T-helper 1 cell (primary cell): Measurements from ENCODE around the gene TRERF1.
"Not testable (repeated sequence)": the region's sequence is repeated elsewhere in the genome, so short reads cannot be mapped to it uniquely, and the experiment has no call there.

Source experiments
- DNase-seq, 5 donors: peaks; one replicate each; pipeline ENCODE4 v3.0.0-alpha.2; 2012 to 2020

Gene TRERF1

DNA sequence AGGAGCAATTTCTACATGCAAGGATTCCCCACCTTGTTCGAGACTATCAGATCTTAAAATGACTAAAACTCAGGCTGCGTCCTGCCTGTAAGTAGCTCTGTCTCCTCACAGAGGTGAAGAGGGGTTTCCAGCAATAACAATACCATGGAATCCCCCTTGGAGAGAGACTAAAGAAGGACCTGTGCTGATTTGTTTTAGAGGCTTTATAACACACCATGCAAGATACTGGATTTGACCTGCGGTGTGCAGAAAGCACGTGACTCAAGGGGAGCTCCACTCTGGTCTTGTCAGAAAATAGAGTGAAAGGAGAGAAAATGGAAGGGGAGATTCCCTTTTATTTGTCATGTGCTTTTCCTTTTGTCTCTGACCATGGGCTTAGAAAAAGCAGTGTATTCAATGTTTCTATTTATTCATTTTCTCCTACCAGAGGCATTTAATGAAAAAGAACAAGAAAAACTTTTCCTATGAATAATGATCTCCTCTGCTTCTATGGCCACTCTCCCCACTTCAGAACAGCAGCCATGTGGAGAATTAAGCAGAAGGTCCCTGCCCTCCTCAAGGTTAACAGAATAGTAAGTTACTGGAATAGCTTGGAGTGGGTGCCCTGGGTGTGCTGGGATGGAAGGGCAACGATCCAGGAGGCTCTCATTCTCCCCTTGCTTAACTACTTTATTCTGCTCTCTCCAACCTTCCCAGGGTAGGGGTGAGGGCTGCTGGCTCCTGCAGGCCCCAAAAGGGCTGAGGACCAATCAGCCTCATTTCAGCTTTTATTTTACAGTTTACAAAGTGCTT lies 214.8 kb downstream of the TRERF1 start:
- no peak for DNase-seq

DNA sequence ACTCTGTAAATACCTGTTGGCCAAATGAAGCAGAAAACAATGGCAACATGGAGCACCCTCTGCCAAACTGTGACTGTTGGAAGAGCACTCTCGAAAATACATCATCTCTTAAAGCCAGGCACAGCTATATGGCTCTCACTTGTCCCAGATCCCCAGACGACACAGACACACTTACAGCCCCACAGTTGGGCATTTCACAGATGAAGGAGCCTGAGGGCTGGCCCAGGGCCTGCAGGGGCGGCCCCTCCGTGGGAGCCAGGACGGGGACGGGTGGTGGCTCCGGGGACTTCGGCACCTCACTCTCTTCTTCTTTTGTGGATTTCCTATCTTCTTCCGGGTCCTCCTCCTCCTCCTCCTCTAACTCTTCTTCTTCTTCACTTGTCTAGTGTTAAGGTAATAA lies 215.7 kb downstream of the TRERF1 start:
- no peak for DNase-seq

- no peak for DNase-seq
These were observed 219.7 kb downstream of the TRERF1 start for GRCh38 chr6:42232035-42232434.

DNA sequence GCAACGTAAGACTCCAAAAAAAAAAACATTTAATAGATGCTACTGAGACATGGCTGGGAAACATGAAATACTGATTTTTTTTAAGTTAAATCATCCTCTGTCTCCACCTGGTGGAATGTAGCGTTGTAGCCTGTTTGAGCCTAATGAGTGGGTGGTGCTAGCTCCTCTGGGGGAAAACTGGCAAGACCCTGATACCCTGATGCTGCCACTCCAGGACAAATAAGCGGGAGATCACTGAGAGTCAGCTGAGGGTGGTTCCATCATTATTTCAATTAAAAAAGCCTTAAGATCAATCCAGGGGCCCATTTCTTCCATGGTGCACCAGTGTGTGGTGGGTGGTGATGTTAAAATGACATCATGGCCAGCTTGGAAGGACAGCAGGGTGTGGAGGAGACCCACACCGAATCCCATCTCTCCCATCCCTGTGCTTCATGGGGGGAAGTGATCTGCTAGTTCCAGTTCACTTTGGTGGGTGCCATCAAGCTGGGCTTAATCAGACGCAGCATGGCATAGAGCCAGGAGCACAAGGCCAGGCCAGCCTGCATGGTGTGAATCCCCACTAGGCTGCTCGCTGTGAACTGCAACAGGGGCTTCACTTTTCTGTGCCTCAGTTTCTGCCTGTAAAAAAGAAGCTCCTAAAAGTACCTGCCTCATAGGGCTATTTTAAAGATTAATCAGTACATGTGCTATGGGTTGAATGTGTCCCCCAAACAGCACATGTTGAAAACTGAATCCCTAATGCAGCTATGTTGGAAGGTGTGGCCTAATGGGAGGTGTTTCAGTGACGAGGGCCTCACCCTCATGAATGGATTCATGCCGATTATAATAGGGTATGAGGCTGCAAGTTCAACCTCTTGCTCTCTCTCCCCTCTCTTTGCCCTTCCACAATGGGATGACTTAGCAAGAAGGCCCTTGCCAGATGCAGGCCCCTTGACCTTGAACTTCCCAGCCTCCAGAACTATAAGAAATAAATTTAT lies 221.1 kb downstream of the TRERF1 start:
- no peak for DNase-seq

DNA sequence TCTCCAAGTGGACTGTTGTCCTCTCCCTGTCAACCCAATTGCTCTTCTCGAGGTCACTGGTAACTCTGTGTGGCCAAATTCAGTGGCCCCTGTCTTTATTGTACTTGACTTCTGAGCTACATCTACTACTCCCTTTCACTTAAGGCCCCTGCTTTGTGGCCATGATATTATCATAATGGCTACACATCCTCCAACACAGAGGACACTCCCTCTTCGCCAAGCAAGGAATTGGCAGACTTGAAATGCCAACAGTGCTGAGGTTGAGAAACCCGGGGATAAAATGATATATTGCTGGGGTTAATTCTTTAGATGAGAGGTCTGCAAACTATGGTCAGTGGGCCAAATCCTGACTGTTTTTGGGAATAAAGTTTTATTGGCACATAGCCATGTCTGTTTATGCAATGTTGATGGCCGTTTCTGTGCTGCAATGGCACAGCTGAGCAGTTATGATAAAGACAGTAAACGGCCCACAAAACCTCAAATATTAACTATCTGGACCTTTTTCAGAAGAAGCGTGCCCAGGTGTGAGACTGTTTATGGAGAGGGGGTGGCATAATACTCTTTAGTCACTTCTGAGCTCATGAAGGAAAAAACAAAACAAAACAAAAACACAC lies 222.1 kb downstream of the TRERF1 start:
- no peak for DNase-seq

DNA sequence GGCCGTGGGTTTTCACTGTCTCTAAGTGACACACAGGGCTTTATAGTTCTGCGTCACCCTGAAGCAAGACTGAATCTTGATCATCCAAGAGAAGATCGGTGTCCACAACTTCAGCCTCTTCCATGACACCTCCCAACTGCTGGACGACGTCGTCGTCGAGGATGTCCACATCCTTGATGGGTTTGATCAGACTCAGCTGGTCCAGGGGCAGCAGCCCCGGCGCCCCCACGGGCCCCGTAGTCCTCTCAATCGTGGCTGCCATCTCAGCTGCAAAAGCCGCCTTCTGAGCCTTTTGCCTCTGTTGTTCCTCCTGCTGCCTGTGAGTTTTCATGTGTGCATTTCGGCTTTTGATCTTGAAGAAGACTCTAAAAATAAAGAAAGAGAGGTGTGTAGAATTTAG lies 223.4 kb downstream of the TRERF1 start:
- no peak for DNase-seq

DNA sequence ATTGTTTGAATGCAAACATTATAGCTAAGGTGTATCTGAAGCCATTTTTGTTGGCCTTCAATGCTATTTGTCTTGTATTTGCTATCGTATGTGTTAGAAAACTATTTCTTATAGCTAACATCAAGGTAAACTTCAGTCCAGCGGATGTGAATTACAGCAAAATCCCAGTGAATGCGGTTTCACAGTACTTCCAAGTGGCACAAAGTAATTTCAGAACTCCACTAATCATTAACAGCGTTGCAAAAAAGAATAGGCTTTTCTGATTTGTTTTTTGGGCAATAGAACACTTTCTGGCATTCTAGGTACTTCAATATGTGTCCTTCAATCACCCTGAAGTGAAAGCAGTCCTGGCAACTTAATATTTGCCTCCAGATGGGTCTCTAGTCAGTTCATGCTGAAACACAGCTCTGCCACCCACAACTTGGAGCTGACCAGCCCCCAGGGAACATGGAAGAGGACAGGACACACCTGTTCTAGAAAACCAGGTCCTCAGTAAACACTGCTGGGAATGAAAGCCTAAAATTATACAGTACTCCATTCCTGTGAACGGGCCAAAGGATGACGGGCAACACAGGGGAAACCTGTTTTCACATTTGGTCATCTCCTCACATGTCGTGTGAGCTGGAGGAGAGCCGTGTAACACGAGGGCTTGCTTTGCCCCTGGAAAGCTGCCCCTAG lies 224.4 kb downstream of the TRERF1 start:
- DNase-seq: no peak

DNA sequence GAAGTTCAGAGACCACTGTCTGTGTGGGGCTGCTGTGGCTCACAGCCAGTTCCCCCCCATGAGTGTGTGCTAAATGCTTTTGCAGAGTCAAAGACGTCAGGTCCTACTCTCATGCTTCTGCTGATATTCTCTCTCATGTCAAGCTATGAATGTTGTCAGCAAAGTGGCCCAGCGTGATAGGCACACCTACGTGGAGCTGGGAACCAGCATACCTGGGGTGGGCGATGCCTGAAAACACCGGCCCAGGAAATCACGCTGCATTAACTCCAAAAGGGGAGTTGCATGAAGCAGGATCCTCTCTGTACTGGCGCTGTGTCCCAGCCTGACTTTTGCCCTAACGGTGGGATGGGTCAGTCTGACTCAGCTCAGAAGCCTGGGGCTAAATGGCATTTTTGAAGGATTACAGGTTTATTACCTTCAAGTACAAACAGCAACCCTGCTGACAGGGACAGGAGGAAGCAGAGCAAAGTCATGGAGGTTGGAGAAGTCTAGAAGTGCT lies 225.0 kb downstream of the TRERF1 start:
- no peak for DNase-seq

- no peak for DNase-seq
These were observed 225.5 kb downstream of the TRERF1 start for GRCh38 chr6:42226161-42226611.

- DNase-seq: no peak
These were observed 226.3 kb downstream of the TRERF1 start for GRCh38 chr6:42225419-42225818.

DNA sequence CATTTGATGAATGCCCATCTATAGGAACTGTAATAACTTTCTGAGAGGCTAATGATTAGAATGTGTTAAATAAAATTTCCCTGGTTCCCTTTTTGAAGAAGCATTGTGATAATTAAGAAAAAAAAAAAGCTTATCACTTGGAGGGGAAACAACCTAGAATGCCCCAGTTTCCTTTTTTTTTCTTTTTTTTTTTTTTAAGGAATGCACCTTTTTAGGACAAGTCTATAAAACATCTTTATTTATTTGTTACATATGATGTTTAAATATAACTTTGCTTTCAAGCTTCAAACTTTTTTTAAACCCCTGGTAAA lies 226.7 kb downstream of the TRERF1 start:
- DNase-seq: no peak

DNA sequence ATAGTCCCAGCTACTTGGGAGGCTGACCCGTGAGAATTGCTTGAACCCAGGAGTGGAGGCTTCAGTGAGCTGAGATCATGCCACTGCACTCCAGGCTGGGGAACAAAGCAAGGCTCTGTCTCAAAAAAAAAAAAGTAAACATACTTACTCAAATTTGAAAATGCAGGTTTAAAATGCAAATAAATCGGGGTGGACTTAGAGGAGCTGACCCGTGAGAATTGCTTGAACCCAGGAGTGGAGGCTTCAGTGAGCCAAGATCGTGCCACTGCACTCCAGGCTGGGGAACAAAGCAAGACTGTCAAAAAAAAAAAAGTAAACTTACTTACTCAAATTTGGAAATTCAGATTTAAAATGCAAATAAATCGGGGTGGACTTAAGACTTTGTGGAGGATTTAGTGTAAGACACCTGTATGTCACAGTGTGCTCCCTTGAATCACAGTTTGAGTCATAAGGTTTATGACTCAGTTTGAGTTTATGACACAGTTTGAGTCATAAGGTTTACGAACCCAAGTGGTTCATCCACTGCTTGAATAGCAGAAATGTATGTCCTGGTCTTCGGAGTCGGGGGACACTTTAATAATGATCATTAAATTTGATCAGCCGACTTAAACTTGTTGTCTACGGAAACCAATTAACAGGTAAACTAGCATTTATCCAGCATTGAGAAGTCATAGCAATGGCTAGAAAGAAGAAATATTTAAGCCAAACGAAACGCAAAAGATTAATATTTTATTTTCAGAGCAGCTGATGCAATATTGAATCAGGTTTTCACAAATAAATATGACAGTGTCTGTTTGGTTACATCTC lies 227.3 kb downstream of the TRERF1 start:
- DNase-seq: peak in 1 of 5 donors; percentile 84

DNA sequence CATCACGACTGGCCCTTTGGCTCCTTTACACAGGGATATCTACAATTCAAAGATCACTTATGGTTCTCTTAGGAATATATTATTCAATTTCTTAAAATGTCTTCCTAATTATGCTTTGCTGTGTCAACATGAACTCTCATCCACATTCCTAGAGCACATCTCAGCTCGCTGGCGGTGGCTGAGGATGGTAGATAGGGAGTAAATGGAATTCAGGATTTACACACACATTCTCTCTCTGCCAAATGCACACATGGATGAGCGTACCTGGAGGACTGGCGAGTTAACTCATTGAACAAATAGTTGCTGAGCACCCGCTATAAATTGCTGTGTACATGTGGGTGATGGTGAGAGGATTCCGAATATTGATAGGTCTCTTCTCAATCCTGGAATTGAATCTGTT lies 229.3 kb downstream of the TRERF1 start:
- no peak for DNase-seq

DNA sequence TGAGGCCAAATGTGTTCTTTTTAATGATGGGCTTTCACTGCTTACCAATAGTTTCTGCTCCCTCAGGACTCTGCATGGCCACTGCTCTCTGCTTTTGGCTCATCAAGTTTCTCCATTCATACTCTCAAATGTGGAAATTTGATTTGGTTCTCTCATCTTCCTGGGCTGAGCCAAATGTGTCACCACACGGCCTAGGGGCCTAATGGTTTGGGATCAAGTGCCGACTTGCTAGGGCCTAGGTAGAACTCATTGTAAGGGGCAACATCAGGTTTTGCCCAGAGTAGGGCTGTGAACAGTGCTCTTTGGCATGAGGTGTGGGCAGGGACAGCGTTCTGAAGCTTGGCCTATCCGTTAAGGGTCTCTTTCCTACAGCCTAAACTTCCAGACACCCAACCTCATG lies 230.2 kb downstream of the TRERF1 start:
- DNase-seq: no peak

- DNase-seq: no peak
These were observed 230.9 kb downstream of the TRERF1 start for GRCh38 chr6:42220807-42221206.

- DNase-seq: peak; percentile 76 to 94 (median 85)
These were observed 234.0 kb downstream of the TRERF1 start, which contains the start of gene MRPS10 for GRCh38 chr6:42217519-42218367. Gene MRPS10, minus strand, starts transcription at chr6:42217861. Its CDS starts 12 bp downstream, at chr6:42217849.

DNA sequence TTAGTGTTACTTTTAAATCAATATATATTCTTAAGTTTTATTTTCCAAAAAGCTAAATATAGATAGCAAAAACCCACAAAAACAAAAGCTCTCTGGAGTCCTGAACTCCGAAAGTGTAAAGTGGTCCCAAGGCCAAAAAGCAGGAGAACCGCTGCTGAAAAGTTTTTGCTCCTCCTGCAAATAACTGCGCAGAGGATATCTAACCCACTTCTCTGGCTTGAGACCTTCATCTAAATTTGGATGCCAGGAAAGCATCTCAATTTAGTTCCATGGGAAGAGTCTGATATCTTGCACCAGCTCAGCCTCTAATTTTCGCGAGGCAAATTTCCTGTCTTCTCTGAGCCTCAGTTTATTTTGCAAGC lies 234.6 kb downstream of the TRERF1 start:
- peak in 1 of 5 donors; percentile 5 for DNase-seq

DNA sequence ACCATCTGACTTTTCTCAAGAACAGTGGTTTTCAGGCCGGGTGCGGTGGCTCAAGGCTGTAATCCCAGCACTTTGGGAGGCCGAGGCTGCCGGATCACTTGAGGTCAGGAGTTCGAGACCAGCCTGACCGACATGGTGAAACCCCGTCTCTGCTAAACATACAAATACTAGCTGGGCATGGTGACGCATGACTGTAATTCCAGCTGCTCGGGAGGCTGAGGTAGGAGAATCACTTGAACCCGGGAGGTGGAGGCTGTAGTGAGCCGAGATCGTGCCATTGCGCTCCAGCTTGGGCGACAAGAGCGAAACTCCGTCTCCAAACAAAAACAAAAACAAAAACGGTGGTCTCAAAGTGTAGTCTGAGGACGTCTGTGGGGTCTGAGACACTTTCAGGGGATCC lies 235.2 kb downstream of the TRERF1 start:
- DNase-seq: not testable (repeated sequence)

DNA sequence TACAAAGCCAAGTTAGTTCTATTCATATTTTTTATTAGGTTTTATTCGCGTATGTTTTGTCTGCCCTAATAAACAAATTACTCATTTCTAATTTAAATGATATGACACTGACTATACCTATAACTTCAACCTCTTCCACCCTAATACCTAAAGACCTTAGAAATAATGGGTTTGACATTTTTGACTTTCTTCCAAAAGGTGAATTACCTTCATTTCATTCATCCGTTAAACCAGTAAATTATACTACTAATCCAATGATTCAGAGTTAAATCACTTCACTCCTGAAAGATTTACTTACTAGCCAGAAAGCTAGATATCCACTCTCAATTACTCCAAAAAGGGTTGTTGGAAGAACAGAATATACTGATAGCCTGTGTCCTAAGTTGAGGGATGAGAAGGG lies 239.3 kb downstream of the TRERF1 start:
- DNase-seq: no peak

- DNase-seq: no peak
These were observed 240.0 kb downstream of the TRERF1 start for GRCh38 chr6:42211726-42212125.

- DNase-seq: no peak
These were observed 241.2 kb downstream of the TRERF1 start for GRCh38 chr6:42210551-42210950.
